HG02678 (cell line): ENCODE data around the gene MOCOS.
"Not testable (repeated sequence)": the region's sequence is repeated elsewhere in the genome, so short reads cannot be mapped to it uniquely, and the experiment has no call there.

Experiments
- ATAC-seq: cut with Tn5 transposase; IDR thresholded peaks from one replicate; pipeline ENCODE4 v1.9.1; 2021; ENCODE audit warnings: mild to moderate bottlenecking, moderate library complexity; ENCODE audit not compliant: unreplicated experiment

Gene MOCOS

DNA sequence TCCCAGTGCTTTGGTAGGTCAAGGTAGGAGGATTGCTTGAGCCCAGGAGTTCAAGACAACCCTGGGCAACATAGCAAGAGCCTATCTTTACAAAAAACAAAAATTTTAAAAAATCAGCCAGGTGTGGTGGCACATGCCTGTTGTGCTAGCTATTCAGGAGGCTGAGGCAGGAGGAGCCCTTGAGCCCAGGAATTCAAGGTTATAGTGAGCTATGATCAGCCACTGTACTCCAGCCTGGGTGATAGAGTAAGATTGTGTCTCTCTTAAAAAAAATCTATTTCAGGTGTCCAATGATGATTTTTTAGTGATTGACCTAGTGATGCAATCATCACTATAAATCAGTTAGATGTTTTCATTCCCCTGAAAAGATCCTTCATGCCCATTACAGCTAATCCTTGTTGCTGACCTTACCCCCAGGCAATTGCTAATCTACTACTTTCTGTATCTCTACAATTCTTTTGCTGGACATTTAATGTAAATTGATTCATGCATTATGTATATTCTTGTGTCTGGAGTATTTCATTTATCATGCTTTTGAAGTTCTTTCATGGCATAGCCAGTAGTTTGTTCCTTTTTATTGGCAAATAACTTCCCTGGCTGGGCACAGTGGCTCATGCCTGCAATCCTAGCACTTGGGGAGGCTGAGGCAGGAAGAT lies 10.3 kb downstream of the MOCOS start:
- ATAC-seq, result no peak

DNA sequence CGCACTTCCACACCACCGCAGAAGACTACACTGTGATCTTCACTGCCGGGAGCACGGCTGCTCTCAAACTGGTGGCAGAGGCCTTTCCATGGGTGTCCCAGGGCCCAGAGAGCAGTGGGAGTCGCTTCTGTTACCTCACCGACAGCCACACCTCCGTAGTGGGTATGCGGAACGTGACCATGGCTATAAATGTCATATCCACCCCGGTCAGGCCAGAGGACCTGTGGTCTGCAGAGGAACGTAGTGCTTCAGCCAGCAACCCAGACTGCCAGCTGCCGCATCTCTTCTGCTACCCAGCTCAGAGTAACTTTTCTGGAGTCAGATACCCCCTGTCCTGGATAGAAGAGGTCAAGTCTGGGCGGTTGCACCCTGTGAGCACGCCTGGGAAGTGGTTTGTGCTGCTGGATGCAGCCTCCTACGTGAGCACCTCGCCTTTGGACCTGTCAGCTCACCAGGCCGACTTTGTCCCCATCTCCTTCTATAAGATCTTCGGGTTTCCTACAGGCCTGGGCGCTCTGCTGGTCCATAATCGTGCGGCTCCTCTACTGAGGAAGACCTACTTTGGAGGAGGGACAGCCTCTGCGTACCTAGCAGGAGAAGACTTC lies 12.5 kb downstream of the MOCOS start:
- no peak for ATAC-seq

GRCh38 chr18:36200354-36200771 lies 13.1 kb downstream of the MOCOS start:
- ATAC-seq, result no peak

- ATAC-seq, result no peak
Observed at GRCh38 chr18:36201765-36202164, 14.5 kb downstream of the MOCOS start.

- ATAC-seq, result no peak
Observed at GRCh38 chr18:36203360-36203895, 16.1 kb downstream of the MOCOS start.

DNA sequence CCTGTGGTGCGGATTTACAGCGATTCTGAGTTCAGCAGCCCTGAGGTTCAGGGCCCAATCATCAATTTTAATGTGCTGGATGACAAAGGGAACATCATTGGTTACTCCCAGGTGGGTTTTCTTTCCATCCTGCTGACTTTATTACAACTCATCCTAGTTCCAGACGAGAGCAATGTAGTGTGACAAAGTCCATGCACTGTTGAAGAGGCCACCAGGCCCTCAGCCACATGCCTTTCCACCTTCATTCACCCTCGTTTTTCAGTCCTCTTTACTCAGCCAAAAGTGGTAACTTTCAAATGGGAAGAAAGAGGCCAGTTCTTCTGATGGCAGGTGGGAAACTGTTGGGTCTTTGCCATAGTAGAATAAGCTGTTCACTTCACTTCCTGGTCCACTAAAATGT lies 17.9 kb downstream of the MOCOS start:
- no peak for ATAC-seq

DNA sequence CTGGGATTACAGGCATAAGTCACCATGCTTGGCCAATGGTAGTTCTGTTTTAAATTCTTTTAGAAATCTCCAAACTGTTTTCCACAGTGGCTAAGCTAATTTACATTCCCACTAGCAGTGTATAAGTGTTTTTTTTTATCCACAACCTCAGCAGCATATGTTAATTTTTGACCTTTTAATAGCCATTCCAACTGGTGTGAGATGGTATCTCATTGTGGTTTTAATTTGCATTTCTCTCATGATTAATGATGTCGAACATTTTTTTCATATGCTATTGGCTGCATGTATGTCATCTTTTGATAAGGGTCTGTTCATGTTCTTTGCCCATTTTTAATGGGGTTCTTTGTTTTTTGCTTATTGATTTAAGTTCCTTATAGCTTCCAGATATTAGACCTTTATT lies 20.0 kb downstream of the MOCOS start:
- no peak for ATAC-seq

DNA sequence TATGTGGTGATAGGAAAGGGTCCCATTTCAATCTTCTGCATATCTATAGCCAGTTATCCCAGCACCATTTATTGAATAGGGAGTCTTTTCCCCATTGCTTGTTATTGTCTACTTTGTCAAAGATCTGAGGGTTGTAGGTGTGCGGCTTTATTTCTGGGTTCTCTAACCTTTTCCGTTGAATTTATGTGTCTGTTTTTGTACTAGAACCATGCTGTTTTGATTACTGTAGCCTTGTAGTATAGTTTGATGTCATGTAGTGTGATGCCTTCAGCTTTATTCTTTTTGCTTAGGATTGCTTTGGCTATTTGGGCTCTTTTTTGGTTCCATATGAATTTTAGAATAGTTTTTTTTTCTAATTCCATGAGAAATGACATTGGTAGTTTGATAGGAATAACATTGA lies 20.7 kb downstream of the MOCOS start:
- ATAC-seq, result not testable (repeated sequence)

DNA sequence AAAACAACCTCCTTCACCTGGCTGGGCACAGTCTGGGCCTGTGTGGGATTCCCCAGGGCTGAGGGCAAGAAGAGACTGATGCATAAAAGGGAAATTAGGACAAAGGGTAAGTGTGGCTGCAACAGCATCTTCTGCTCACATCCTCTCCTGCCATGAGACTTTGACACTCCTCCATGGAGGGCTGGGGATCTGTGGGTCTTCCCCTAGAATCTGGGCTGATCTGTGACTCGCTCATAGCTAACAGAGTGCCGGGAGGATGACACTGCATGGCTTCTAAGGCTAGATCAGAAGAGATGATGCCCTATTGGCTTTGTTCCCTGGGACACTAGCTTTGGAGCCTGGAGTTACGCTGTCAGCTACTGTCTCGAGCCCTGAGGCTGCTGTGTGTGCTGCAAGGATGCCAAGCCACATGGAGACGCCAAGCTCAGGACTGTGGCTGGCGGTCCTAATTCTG lies 24.3 kb downstream of the MOCOS start:
- ATAC-seq, result no peak

GRCh38 chr18:36212301-36213171 lies 25.2 kb downstream of the MOCOS start:
- ATAC-seq, result no peak

GRCh38 chr18:36214811-36215210 lies 27.5 kb downstream of the MOCOS start:
- ATAC-seq, result no peak

DNA sequence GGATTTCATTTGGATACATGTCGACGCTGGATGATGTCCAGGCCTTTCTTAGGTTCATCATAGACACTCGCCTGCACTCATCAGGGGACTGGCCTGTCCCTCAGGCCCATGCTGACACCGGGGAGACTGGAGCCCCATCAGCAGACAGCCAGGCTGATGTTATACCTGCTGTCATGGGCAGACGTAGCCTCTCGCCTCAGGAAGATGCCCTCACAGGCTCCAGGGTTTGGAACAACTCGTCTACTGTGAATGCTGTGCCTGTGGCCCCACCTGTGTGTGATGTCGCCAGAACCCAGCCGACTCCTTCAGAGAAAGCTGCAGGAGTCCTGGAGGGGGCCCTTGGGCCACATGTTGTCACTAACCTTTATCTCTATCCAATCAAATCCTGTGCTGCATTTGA lies 28.3 kb downstream of the MOCOS start:
- no peak for ATAC-seq

- no peak for ATAC-seq
Observed at GRCh38 chr18:36217348-36217747, 30.1 kb downstream of the MOCOS start.

DNA sequence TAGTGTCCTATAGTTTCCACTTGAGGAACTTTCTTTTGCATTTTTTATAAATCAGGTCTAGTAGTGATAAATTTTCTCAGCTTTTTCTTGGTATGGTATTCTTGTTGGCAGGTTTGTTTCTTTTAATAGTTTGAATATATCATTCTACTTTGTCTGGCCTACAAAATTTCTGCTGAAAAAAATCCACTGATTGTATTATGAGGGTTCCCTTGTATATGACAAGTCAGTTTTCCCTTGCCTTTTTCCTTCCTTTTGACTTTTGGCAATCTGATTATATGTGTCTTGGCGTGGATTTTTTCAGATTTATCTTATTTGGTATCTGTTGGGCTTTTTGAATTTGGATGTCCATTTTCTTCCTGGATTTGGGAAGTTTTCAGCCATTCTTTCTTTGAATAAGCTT lies 41.9 kb downstream of the MOCOS start:
- ATAC-seq, result no peak

DNA sequence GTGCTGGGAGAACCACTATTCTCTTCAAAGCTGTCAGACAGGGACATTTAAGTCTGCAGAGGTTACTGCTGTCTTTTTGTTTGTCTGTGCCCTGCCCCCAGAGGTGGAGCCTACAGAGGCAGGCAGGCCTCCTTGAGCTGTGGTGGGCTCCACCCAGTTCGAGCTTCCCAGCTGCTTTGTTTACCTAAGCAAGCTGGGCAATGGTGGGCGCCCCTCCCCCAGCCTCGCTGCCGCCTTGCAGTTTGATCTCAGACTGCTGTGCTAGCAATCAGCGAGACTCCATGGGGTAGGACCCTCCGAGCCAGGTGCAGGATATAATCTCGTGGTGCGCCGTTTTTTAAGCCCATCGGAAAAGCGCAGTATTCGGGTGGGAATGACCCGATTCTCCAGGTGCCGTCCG lies 53.2 kb downstream of the MOCOS start:
- not testable (repeated sequence) for ATAC-seq

DNA sequence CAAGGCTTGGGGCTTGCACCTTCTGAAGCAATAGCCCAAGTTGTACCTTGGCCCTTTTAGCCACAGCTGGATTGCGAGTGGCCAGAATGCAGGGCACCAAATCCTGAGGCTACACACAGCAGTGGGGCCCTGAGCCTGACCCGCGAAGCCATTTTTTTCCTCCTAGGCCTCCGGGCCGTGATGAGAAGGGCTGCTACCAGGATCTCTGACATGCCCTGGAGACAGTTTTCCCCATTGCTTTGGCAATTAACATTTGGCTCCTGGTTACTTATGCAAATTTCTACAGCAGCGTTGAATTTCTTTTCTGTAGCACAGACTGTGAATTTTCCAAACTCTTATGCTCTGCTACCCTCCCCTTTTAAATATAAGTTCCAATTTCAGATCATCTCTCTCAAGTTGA lies 54.5 kb downstream of the MOCOS start:
- no peak for ATAC-seq

- no peak for ATAC-seq
Observed at GRCh38 chr18:36247036-36247435, 59.7 kb downstream of the MOCOS start.

- ATAC-seq, result no peak
Observed at GRCh38 chr18:36249392-36249791, 62.1 kb downstream of the MOCOS start.

GRCh38 chr18:36250827-36251226 lies 63.5 kb downstream of the MOCOS start:
- no peak for ATAC-seq

GRCh38 chr18:36255072-36255698 lies 67.9 kb downstream of the MOCOS start:
- ATAC-seq, result no peak

DNA sequence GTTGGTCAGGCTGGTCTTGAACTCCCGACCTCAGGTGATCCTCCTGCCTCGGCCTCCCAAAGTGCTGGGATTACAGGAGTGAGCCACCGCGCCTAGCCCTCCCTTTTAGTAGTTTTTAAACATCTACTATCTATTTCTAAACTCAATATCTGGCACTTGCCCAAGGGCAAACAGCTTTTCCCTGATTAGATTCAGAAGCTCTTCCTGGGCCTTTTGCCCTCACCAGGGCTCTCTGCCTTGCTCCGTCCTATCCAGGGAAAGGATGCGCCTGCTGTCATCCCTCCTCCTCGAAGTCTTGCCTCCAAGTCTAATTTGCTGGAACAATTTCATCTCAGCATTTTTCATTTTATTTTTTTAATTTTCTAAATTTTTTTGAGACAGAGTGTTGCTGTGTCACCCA lies 68.8 kb downstream of the MOCOS start:
- no peak for ATAC-seq
